A673 (cell line): ENCODE data around the gene TAF15.

Experiments
- EZH2 ChIP-seq: fragments of 200-600 bp; sonication (generic); IDR thresholded peaks from 2 replicates; pipeline ENCODE4 v1.6.1; 2017; ENCODE audit warnings: borderline replicate concordance, low read depth, mild to moderate bottlenecking, mixed read lengths, antibody characterized with exemption, low read length; ENCODE audit not compliant: poor library complexity, severe bottlenecking
- TF ChIP-seq, protein P1 (sequence below): fragments of 300-800, 200-600 bp; sonication (generic); conservative IDR thresholded peaks from 2 replicates; pipeline ENCODE4 v1.5.1; 2017; ENCODE audit warnings: low read depth, mild to moderate bottlenecking, antibody characterized with exemption, low read length, moderate library complexity, mixed read lengths

DNA sequence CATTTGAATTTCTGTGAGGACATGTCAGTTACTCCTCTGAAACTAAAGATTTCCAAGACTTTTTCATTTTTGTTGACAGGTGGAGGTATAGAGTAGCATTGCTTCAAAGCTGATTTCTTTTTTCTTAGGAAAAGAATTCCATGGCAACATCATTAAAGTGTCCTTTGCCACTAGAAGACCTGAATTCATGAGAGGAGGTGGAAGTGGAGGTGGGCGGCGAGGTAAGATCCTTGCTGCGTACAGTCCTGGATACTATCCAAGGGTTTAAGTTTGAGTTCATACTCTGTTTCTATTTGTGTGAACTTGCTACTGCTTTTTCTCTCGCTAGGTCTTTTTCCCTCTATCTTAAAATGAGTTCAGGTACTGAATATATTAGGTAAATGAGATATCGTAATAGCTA lies 33.0 kb downstream of the TAF15 start:
- TF ChIP-seq, protein P1, sequence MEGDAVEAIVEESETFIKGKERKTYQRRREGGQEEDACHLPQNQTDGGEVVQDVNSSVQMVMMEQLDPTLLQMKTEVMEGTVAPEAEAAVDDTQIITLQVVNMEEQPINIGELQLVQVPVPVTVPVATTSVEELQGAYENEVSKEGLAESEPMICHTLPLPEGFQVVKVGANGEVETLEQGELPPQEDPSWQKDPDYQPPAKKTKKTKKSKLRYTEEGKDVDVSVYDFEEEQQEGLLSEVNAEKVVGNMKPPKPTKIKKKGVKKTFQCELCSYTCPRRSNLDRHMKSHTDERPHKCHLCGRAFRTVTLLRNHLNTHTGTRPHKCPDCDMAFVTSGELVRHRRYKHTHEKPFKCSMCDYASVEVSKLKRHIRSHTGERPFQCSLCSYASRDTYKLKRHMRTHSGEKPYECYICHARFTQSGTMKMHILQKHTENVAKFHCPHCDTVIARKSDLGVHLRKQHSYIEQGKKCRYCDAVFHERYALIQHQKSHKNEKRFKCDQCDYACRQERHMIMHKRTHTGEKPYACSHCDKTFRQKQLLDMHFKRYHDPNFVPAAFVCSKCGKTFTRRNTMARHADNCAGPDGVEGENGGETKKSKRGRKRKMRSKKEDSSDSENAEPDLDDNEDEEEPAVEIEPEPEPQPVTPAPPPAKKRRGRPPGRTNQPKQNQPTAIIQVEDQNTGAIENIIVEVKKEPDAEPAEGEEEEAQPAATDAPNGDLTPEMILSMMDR = no peak
- TF ChIP-seq EZH2 = no peak
